Measurements from ENCODE around the gene CYBRD1.
"Not testable (repeated sequence)": the region's sequence is repeated elsewhere in the genome, so short reads cannot be mapped to it uniquely, and the experiment has no call there.

CYBRD1 gene

DNA sequence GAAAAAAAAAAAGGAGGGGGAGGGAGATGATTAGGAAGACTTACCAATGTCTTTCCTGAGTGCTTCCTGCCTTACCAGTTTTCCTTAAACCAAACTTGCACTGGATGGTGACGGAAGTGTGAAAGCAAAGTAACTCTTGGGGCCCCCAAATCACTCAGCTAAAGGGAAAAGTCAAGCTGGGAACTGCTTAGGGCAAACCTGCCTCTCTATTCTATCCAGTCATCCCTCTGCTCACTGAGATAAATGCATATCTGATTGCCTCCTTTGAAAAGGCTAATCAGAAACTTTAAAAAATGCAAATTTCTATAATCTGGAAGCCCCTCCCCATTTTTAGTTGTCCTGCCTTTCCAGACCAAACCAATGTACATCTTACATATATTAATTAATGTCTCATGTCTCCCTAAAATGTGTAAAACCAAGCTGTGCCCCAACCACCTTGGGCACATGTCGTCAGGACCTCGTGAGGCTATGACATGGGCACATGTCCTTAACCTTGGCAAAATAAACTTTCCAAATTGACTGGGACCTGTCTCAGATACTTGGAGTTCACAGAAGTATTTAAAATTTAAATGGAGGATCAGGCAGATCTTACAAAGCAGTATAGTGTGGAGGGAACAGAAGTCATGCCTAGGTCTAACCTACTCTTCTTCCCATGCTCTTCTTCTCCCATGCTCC is 7.2 kb upstream of the CYBRD1 start:
- intact Hi-C loops (cut with DNase I): no loop called here

DNA sequence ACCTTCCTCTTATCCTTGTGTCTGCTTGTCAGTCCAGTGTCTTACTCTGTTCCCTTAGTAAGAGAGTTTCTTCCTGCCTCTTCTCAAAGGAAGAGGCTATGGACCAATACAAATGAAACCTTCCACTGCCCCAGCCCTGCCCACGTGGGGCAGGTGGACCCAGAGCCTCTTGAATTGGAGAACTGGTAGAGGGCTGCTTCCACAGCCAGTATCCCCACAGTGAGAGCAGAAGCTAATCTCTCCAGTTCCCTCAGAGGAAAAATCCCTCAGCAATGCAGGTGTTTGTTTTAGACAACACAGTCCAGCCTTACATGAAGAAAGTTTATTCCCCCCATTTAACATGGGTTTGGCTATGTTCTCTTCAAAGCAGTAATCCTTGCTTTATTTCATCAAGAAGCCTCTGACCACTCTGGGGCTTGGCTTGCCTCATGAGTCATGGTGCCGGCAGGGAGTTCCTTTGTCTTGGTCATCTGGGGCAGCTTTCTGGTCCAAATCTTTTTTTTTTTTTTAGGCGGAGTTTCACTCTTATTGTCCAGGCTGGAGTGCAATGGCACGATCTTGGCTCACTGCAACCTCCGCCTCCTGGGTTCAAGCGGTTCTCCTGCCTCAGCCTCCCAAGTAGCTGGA is 6.5 kb upstream of the CYBRD1 start:
- DNase-seq: no peak
- intact Hi-C loops (cut with DNase I): no loop called here

More for the DNA sequence above, 7.2 kb upstream of the CYBRD1 start:
- no peak for DNase-seq

DNA sequence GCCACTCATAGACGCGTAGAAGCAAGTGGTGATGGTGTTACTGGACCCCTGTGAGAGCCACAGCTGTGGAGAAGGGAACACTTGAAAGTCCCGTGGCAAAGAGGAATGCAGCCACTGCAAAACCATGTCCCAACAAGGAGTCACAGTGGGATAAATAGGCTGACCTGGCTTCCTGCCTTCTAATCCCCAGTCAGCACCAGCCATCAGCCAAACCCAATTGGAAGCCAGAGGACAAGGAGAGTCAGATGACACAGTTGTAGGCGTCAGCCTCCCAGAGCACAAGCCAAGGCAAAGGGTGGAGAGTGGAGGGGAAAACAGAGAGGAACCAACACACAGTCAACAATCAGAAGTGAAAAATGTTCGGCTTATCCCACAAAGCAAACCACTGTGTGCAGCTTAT is 5.5 kb upstream of the CYBRD1 start:
- intact Hi-C loops (cut with DNase I): no loop called here
- no peak for DNase-seq

DNA sequence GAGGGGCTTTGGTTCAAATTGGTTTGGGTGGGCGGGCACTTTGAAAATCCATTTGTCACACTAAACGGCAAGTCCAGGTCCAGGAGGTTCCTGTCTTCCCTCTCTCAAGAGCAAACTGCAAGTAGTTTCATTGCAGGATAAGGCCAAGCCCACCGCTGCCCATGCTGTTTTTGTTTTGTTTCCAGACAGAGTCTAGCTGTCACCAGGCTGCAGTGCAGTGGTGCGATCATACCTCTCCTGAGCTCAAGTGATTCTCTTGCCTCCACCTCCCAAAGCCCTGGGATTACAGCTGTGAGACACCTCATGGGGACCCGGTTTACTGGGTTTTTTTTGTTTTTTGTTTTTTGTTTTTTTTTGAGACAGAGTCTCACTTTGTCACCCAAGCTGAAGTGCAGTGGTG is 1.8 kb upstream of the CYBRD1 start:
- peak in 1 of 10 donors; percentile 10 for DNase-seq
- intact Hi-C loops (cut with DNase I): no loop called here

DNA sequence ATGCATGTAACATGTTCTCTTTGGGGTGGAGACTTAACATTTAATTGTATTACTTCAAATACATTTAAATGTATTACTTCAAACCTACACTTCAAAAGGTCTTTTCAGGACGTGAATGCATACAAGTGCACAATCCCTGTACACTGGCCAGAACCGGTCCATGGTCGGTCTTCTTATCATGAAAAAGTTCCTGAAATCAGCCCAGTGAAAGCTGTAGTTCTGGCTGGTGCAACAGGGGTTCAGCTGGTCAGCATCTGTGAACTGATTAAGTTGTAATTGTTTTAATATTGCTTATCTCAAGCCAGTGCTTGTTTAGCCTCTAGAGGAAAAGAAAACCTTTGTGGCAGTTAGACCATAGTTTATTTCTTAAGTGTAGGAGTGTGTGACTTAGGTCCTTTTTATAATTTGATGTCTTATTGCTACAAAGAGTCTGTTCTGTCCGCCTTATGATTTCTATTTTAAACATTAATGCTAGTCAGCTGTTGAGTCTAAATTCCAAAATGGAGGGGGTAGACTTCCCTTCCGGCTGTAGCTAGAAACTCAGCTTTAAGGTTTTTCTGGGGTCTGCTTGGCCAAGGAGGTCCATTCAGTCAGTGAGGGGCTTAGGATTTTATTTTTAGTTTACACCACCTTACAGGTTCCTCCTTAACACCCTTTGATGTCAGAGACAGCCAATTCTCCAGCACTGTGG is 768 bp upstream of the CYBRD1 start:
- intact Hi-C loops (cut with DNase I): no loop called here
- DNase-seq: no peak

DNA sequence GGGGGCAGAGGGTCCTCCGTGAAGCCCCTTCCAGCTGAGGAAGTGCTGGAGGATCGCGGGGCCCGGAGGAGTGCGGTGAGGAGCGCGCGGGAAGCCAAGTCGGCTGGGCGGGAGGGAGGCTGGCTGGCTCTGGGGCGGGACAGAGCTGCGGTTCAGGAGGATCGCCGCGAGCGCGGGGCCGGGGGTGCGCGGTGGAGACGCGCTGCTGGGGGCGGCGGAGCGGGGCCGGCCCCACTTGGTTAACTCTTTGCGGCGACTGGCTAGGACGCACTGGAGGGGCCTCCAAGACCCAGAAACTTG is 464 bp downstream of the CYBRD1 start:
- DNase-seq: peak in 7 of 10 donors; percentile 11 to 80 (median 23)
- intact Hi-C loops (cut with DNase I): loop anchor here (1.0 kb wide), 1 partner anchor 88 kb away; the partner anchor contains the start of gene DCAF17

DNA sequence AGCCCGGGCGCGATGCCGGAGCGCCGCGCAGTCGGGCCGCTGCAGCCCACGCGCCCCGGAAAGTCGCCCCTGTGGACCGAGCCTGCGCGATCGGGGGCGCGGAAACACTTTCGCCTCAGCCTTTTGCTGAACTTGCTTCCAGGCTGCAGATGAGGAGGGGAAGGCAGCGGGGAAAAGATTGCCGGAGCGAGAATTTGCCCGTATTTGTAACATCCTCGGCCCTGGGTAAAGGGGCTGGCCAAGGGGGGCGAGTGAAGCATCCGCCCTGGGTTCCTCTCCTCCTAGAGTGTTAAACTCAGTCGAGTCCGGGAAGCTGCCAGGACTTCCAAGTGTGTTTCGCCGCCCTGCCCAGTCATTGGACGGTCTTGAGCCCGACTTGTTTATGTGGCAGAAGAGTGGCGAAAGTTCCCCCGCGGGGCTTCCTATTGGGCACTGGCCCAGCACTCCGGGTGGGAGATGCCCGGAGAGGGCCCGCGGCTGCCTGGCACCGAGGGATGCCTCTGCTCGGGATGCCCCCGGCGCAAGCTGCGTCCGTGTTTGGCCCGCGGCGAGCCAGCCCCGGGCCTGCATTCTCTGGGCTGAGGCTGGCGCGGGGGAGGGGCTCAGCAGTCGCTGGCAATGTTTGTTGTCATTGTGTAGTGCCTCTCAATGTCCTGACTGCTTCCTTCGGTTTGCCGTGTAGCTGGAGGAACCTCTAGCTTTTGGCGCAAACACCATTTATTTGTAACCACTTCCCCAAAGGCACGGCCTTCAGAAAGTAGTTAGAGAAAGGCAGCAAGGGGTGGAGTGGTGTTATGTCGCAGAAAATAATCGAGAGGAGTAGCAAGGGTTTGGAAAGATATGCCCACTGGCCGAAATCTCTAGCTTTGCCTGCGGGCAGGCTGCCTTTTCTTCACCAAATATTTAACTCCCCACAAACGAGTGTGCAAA is 1.1 kb downstream of the CYBRD1 start:
- peak; percentile 50 to 94 (median 68) for DNase-seq
- intact Hi-C loops (cut with DNase I): loop anchor here (1.0 kb wide), 1 partner anchor 89 kb away; the partner anchor contains the start of gene DCAF17

DNA sequence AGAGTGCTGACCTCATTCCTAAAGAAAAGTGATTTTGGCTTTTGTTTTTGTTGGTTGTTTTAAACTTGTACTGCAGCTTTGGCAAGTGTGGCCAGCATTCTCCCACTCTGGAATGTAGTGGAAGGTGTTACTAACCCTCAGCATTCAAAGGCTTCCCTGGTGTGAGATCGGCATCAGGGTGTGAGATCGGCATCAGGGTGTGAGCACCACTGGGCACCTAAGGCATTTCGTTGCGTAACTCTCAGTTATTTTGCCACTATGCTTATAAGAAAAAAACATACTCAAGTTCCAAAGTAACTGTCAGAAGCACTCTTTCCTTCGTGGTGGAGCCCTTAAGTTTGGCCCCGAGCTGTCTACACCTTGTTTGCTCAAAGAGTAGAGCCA is 1.7 kb downstream of the CYBRD1 start:
- DNase-seq: peak in 1 of 10 donors; percentile 13
- intact Hi-C loops (cut with DNase I): no loop called here

DNA sequence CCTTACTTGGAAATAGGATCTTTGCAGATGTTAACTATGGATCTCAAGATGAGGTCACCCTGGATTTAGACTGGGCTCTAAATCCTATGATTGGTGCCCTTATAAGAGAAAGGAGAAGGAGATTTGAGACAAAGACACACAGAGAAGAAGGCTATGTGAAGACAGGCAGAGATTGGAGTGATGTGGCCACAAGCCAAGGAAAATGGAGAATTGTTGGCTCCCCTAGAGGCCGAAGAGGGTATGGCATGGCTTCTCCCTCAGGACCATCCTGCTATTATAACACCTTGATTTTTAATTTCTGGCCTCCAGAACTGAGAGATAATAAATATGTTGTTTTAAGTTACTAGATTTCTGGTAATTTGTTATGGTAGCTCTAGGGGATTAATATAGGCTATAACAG is 7.6 kb downstream of the CYBRD1 start:
- intact Hi-C loops (cut with DNase I): no loop called here
- no peak for DNase-seq

DNA sequence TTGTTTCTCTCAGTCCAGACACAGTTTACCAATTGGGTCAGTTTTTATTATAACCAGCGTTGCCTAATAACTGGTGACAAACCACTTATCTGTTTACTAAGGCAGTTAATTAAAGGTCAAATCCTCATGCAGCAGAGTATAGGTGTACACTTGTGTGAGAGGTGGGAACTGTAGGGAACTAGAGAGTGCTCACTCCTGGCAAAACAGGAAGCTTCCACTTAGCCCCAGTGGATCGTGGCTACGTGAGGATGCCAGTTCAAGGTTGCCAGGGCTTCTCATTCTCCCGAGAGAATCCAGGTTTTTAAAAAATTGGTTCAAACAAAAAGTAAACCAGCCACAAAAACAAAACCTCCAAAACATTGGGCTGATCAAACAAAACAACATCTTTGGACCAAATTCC is 8.1 kb downstream of the CYBRD1 start:
- DNase-seq: no peak
- intact Hi-C loops (cut with DNase I): no loop called here

DNA sequence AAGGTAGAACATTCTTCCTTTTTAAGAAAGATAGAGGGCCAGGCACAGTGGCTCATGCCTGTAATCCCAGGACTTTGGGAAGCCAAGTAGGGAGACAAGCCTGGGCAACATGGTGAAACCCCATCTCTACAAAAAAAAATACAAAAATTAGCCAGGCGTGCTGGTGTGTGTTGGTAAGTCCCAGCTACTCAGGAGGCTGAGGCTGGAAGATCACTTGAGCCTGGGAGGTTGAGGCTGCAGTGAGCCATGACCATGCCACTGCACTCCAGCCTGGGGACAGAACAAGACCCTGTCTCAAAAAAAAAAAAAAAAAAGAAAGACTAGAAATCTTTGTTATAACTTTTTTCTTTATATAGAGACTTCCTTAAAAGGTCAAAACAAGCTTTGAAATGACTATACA is 8.6 kb downstream of the CYBRD1 start:
- intact Hi-C loops (cut with DNase I); DNase-seq: not testable (repeated sequence)

DNA sequence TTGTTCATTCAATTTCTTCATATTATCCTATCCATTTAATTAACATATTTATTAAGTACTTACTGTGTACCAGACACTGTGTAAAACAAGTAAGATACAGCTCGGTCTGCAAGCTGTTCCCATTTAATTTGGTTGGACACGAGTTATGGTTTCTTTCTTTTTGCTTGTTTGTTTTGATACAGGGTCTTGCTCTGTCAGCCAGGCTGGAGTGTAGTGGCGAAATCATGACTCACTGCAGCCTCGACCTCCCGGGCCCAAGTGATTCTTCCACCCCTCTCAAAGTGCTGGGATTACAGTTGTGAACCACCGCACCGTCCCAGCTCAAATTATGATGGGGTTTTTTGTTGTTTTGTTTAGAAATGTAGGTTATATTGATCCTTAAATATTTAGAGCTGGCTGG is 9.0 kb downstream of the CYBRD1 start:
- intact Hi-C loops (cut with DNase I): no loop called here
- peak in 1 of 10 donors; percentile 9 for DNase-seq

DNA sequence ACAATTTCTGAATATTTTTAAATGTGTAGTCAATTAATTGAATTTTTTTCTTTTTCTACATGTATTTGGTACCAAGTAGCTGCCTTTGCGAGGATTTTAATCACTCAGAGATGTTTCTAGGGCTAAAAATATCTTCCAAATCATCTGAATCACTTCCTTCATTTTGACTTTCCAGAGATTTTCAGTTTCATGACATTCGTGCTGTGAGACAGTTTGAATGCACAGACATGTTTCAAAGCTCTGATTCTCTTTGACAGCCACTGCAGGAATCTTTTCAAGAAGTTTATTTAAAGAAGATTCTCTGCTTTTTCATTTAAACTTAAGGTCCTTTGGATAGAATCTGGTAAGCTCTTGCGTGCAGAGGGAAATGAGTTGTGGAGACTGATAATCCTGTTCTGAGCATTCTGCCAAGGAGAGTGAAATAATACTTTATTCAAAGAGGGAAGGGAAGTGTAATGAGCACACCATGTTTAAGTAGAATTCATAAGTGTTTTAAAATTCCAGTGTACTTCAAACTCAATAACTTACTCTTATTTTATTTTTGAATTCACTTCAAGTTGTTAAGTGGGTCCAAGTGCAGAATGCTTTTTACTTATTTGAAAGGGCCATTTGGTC is 9.7 kb downstream of the CYBRD1 start:
- DNase-seq: no peak
- intact Hi-C loops (cut with DNase I): no loop called here

DNA sequence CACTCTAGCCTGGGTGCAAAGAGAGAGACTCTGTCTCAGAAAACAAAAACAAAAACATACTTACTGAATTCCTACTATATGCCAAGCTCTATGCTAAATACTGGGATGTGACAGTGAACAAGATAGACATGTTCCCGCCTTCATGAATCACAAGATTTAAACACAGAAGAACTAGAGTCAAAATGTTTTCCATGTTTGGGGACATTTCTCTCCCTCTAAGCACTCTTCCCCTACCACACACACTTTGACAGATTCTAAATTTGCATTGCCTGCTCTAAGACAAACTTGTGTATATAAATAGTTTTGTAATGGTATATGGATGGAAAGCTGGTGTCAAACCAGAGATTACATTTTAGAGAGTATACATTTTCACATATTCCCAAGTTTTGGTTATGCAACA is 11.1 kb downstream of the CYBRD1 start:
- DNase-seq: no peak
- intact Hi-C loops (cut with DNase I): no loop called here

DNA sequence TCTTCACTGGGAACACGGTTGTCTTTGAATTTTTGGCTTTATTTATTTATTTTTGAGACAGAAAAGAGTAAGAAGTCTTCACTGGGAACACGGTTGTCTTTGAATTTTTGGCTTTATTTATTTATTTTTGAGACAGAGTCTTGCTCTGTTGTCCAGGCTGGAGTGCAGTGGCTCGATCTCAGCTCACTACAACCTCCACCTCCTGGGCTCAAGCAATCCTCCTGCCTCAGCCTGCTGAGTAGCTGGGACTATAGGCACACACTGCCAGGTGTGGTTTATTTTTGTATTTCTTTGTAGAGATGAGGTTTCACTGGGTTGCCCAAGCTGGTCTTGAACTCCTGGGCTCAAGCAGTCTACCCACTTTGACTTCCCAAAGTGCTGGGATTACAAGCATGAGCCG is 13.3 kb downstream of the CYBRD1 start:
- intact Hi-C loops (cut with DNase I); DNase-seq: not testable (repeated sequence)

DNA sequence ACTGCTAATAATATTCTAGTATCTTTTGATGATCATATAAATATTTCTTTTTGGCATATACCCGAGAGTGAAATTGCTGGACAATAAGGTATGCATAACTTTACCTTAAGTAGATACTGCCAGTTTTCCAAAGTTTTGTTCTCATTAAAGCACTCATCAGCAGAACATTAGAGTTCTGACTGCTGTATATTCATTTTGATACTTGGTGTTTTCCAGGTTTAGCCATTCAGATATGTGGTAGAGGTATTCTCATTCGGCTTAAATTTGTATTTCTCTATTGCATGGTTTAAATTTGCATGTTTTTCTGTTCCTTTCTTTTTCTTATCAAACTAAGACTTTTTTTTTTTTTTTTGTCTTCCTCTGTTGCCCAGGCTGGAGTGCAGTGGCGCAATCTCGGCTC is 18.2 kb downstream of the CYBRD1 start:
- intact Hi-C loops (cut with DNase I): no loop called here

DNA sequence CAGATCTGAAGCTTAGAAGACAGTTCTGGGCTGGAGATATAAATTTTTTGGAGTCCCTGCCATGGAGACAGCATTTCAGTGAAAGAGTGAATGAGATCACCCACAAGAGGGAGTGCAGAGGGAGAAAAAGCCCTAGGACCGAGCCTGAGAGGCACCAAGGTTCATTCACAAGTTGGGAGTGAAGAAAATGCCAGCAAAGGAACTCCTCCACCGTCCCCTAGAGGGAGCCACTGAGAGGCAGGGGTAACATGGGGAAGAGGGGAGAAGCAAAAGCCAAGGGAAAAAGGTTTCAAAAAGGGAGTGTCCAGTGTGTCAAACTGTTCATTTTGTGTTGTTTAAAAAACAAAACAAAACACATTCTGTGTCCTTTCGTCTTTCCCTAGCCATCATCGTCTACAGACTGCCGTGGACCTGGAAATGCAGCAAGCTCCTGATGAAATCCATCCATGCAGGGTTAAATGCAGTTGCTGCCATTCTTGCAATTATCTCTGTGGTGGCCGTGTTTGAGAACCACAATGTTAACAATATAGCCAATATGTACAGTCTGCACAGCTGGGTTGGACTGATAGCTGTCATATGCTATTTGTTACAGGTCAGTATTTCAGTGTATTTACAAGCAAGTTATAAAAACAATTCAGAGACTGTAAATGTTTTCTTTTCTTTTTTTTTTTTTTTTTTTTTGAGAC is 19.1 kb downstream of the CYBRD1 start:
- DNase-seq: no peak
- intact Hi-C loops (cut with DNase I): no loop called here

More for the DNA sequence above, 18.2 kb downstream of the CYBRD1 start:
- DNase-seq: no peak

DNA sequence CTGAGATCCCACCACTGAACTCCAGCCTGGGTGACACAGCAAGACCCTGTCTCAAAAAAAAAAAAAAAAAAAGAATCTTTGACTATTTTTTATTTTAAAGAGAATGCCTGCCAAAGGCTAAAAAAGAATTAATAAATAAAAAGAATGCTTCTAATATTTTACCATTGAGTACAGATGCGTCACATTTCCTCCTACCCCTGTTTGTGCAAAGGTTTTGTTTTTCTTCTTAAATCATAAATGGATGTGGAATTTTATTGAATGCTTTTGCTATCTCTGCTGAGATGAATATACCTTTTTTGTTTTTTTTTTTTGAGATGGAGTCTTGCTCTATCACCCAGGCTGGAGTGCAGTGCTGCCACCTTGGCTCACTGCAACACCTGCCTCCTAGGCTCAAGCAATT is 22.8 kb downstream of the CYBRD1 start:
- no peak for DNase-seq
- intact Hi-C loops (cut with DNase I): no loop called here

DNA sequence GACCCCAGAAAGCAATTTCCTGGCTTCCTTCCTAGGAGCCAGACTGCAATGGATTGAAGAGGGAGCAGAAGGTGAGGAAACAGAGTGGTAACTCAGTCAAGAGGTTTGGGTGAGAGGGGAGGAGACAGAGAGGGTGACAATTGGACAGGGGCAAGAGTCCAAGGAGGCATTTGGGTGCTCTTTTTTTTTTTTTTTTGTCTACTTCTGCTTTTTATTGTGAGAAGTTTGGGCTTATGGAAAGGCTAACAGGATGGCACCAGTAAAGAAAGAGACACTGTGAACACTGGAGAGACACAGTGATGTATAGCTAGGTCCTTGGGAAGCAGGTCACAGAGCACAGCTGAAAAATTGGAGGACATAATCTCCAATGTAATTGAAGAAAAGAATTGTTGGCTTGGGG is 25.0 kb downstream of the CYBRD1 start:
- intact Hi-C loops (cut with DNase I): no loop called here
- no peak for DNase-seq

DNA sequence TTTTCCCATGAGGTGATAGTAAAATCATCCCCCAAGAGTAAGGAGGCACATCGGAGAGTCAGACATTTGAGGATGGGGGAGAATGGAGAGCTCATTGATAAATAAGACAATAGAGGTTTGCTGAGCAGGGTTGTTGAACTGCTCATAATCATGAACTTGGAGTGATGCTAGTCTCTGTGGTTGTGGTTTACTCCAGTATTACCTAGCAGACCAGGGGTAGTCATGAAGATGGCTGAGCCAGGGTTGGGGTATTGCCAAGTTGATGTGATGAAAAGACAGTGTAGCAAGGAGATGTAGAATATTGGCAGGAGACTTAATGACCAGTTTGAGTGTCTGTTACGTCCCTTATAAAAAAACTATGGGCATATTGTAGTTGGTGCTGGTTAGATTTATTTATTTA is 25.4 kb downstream of the CYBRD1 start:
- DNase-seq: no peak

More for the DNA sequence above, 25.4 kb downstream of the CYBRD1 start:
- intact Hi-C loops (cut with DNase I): no loop called here

All from posterior cingulate gyrus (tissue), 11 donors.